ENCODE data around the gene ITFG2.
"Not testable (repeated sequence)": the region's sequence is repeated elsewhere in the genome, so short reads cannot be mapped to it uniquely, and the experiment has no call there.

ITFG2 gene

DNA sequence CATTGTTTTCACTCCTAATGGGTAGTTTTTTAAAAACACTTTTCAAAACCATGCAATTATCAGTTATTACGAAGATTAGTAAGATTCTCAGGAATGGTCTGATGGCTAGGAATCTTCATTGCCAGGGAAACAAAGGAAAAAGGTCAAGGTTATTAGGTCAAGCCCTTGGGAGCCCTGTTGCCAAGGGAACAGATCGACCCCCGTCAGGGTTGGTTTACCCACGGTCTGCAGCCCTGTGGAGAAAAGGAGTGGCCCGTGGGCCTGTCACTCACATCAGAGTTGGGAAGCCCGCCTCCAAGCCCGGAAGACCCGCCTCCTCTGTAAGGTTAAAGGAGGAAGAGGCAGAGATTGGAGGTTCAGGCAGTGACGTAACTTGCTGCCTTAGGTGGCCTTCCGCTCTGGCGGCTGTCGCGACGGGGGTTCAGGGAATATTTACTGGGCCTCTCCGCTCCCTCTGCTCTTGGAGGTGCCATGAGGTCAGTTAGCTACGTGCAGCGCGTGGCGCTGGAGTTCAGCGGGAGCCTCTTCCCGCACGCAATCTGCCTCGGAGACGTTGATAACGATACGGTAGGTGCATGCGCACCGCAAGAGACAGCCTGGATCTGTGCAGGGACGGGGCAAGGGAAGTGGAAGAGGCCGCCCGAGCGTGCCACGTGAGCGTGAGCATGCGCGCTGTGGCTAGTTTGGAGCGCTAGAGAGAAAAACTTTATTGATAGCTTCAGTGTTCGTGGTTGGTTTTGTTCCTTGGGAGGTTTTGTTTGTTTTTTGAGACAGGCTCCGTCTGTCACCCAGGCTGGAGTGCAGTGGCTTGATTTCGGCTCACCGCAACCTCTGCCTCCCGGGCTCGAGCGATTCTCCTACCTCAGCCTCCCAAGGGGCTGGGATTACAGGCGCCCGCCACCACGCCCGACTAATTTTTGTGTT, at the start of gene ITFG2:
Gene ITFG2 (plus strand): TSS at position 379 of the 924 bp plus-strand sequence. CDS start 93 bp downstream, at position 472.
- peak; percentile 94 for DNase-seq (ENCODE audit: low spot score)
- peak within 1 kb of the TSS; percentile 85 for H3K27ac ChIP-seq
- TF ChIP-seq CTCF (conservative IDR thresholded peaks at IDR 0.05; ENCODE audit: low read depth), result no peak
- ChIA-PET CTCF (interaction anchor here (1.0 kb wide), 1 partner anchor 28 kb away, joined by 3 read pairs; no protein-coding TSS in a partner anchor), POLR2A (ENCODE audit: low non-redundant PET) (no interaction called here)

DNA sequence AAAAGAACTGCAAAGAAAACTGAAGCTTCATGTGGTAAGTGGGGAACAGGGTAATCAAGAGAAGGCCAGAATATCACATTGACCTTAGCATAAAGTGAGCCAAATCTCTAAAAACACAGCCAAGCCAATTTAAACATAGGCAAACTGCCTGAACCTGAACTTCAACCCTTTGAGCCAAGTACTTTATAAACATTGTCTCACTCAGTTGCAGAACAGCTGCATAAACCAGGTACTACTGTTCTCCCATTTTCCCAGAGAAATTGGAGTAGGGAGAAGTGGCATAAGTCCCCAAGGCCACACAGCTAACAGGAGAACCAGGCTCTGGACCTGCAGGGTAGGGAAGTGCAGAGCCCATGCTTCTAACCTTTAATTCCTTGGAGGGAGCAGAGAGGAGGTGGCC, 48.1 kb upstream of the ITFG2 start:
- ChIA-PET POLR2A (ENCODE audit: low non-redundant PET) (no interaction called here), CTCF (no interaction called here)
- no peak overlapping the region for H3K27ac ChIP-seq
- TF ChIP-seq CTCF (conservative IDR thresholded peaks at IDR 0.05; ENCODE audit: low read depth), result no peak
- DNase-seq (ENCODE audit: low spot score), result no peak

DNA sequence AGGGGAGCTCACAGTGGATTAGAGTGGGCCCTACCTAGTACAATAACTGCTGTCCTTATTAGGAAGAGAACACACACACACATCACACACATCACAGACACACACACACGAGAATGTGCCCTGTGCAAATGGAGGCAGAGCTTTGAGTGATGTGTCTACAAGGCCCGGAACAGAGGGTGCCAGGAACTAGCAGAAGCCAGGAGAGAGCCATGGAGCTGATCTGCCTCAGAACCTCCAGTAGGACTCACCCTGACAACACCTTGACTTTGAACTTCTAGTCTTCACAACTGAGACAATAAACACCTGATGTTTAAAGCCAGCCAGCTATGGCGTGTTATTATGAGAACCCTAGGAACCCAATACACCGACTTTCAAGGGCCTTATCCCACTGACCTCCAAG, 47.4 kb upstream of the ITFG2 start:
- no peak for DNase-seq (ENCODE audit: low spot score)
- H3K27ac ChIP-seq, result no peak overlapping the region
- ChIA-PET POLR2A (ENCODE audit: low non-redundant PET) (no interaction called here), CTCF (no interaction called here)
- no peak for TF ChIP-seq CTCF (conservative IDR thresholded peaks at IDR 0.05; ENCODE audit: low read depth)

DNA sequence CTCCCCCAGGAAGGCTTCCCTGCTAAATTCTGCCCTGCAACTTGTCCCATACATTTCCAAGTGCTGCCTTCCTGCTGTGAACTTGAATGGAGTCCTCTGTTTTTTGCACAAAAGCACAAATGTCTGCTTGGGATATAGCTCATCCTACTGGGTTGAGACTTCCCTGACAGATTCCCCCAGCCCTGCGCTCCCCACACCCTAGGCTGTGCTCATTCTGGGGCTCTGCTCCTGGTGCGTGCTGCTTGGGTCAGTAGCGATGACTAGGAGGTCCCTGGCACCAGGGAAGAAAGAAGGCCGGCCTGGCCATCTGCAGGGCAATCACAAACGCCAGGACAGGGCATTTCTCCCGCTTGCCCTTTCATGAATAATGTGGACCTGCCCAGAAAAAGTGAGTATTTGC, 46.9 kb upstream of the ITFG2 start:
- DNase-seq (ENCODE audit: low spot score), result no peak
- TF ChIP-seq CTCF (conservative IDR thresholded peaks at IDR 0.05; ENCODE audit: low read depth), result no peak
- ChIA-PET POLR2A (ENCODE audit: low non-redundant PET) (no interaction called here), CTCF (no interaction called here)
- H3K27ac ChIP-seq, result no peak overlapping the region

DNA sequence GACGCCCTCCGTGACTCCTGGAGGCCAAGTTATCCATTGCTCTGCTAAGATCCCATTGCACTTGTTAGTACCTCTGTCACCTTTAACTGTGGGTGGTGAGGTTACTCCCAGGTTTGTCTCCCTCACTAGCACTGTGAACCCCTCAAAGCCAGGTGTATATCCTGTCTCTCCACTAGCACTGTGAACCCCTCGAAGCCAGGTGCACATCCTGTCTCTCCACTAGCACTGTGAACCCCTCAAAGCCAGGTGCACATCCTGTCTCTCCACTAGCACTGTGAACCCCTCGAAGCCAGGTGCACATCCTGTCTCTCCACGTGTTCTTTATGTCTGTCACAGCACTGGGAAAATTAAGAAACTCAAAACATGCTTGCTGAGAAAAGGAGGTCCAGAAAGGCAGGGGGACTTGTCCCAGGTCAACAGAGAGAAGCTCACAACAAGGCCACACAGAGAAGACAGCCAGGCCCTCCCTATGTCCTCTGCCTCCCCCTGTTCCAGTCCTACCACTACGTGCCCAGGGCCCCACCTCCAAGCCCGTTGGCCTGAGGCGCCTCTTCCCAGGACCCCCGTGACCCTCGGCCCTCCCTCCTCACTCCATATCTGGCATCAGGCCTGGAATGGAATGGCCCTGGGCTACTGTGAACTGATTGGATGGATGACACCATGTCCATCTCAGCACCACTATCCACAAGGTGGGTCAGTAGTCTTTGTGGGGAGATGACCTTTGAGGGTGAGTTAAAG, 44.1 kb upstream of the ITFG2 start:
- H3K27ac ChIP-seq, result no peak overlapping the region
- ChIA-PET CTCF (no interaction called here), POLR2A (ENCODE audit: low non-redundant PET) (no interaction called here)
- DNase-seq (ENCODE audit: low spot score), result no peak
- no peak for TF ChIP-seq CTCF (conservative IDR thresholded peaks at IDR 0.05; ENCODE audit: low read depth)

- ChIA-PET POLR2A (ENCODE audit: low non-redundant PET) (no interaction called here), CTCF (no interaction called here)
- TF ChIP-seq CTCF (conservative IDR thresholded peaks at IDR 0.05; ENCODE audit: low read depth), result no peak
- H3K27ac ChIP-seq, result no peak overlapping the region
- DNase-seq (ENCODE audit: low spot score), result no peak
These were observed 42.5 kb upstream of the ITFG2 start for GRCh38 chr12:2769866-2770533.

DNA sequence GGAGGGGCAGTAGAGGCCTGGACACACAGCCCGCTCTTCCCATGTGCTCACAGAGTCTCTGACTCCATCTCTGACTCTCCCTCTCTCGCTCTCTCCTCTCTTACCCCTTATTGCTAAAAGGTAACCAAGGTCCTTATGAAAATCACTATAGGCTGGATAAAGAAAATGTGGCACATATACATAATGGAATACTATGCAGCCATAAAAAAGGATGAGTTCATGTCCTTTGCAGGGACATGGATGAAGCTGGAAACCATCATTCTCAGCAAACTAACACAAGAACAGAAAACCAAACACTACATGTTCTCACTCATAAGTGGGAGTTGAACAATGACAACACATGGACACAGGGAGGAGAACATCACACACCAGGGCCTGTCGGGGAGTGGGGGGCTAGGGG, 41.9 kb upstream of the ITFG2 start:
- POLR2A ChIA-PET (ENCODE audit: low non-redundant PET); CTCF ChIA-PET; H3K27ac ChIP-seq; DNase-seq (ENCODE audit: low spot score): not testable (repeated sequence)
